Measurements from ENCODE around the gene BFSP2.

GRCh38 chr3:133429063-133429462, 29.2 kb downstream of the BFSP2 start:
- TF ChIP-seq, protein P1, sequence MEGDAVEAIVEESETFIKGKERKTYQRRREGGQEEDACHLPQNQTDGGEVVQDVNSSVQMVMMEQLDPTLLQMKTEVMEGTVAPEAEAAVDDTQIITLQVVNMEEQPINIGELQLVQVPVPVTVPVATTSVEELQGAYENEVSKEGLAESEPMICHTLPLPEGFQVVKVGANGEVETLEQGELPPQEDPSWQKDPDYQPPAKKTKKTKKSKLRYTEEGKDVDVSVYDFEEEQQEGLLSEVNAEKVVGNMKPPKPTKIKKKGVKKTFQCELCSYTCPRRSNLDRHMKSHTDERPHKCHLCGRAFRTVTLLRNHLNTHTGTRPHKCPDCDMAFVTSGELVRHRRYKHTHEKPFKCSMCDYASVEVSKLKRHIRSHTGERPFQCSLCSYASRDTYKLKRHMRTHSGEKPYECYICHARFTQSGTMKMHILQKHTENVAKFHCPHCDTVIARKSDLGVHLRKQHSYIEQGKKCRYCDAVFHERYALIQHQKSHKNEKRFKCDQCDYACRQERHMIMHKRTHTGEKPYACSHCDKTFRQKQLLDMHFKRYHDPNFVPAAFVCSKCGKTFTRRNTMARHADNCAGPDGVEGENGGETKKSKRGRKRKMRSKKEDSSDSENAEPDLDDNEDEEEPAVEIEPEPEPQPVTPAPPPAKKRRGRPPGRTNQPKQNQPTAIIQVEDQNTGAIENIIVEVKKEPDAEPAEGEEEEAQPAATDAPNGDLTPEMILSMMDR (conservative IDR thresholded peaks at IDR 0.05; ENCODE audit: low read length) = no peak
- TF ChIP-seq EZH2phosphoT487 (IDR thresholded peaks at IDR 0.05; ENCODE audit: borderline replicate concordance) = no peak
